ENCODE data around the gene SAC3D1. TPM values are rescaled to one million over a fixed set of nuclear protein-coding genes. Genes with fewer than 3 reads are reported as not detected.

Gene SAC3D1
- total RNA-seq, 1 donor from 2014 or later = 14.4 TPM

DNA sequence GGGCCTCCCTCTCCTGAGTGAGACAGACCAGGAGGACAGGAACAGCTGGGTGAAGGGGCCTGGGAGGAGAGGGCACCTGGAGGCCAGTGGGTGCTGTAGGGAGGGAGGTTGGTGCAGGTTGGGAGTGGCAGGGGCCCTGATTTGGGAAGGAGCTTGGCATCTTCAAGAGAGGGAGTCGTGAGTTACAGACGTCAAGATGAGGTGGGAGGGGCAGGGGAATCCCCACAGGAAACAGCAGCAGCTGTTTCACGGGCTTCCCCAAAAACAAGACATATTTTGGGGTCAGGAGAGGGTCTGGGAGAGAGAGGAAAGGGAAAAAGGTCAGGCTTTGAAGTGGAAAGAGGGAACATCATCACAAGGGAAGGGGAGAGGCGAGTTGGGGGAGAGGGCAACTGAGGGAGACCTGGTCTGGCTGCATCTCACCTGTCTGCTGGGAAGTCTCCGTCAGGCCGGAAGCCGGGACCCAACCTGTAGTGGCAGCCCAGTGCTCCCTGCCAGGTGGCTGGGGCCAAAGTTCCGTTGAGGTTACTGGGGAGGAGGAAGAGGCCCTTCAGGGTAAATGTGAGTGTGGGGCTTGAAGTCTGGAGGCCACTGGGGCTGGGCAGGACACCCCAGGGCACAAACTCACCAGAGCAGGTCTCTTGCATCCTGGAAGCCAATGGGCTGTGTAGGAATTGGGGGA lies 13.0 kb downstream of the SAC3D1 start:
- peaks cover 2% of the 10 kb centered on the region for H3K9me3 Mint-ChIP-seq (ENCODE audit: unreplicated experiment)
- TF ChIP-seq, protein P1, sequence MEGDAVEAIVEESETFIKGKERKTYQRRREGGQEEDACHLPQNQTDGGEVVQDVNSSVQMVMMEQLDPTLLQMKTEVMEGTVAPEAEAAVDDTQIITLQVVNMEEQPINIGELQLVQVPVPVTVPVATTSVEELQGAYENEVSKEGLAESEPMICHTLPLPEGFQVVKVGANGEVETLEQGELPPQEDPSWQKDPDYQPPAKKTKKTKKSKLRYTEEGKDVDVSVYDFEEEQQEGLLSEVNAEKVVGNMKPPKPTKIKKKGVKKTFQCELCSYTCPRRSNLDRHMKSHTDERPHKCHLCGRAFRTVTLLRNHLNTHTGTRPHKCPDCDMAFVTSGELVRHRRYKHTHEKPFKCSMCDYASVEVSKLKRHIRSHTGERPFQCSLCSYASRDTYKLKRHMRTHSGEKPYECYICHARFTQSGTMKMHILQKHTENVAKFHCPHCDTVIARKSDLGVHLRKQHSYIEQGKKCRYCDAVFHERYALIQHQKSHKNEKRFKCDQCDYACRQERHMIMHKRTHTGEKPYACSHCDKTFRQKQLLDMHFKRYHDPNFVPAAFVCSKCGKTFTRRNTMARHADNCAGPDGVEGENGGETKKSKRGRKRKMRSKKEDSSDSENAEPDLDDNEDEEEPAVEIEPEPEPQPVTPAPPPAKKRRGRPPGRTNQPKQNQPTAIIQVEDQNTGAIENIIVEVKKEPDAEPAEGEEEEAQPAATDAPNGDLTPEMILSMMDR (IDR thresholded peaks at IDR 0.05; ENCODE audit: partially characterized antibody, unreplicated experiment) = no peak
- peaks cover 3% of the 10 kb centered on the region for H3K27me3 Mint-ChIP-seq (ENCODE audit: unreplicated experiment)
- H3K4me3 Mint-ChIP-seq (ENCODE audit: unreplicated experiment) = no peak overlapping the region
- no peak overlapping the region for H3K27ac Mint-ChIP-seq (ENCODE audit: unreplicated experiment)
- no peaks in the 10 kb centered on the region for H3K4me1 Mint-ChIP-seq (ENCODE audit: low read depth, unreplicated experiment)
- DNase-seq = no peak
- H3K36me3 Mint-ChIP-seq (ENCODE audit: unreplicated experiment) = no peaks in the 10 kb centered on the region

DNA sequence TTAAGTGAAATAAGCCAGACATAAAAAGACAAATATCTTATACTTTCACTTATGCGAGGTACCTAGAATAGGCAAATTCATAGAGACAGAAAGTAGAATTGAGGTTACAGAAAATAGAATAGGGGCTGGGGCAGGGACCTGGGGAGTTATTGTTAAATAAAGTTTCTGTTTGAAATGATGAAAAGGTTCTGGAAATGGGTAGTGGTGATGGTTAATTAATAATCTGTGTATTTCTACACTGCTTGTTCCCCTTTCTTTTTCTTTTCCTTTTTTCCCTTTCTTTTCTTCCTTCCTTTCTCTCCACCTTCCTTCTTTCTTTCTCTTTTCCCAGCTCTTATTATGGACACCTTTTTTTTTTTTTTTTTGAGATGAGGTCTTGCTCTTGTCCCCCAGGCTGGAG lies 14.5 kb downstream of the SAC3D1 start:
- H3K36me3 Mint-ChIP-seq (ENCODE audit: unreplicated experiment) = no peaks in the 10 kb centered on the region
- TF ChIP-seq, protein P1 (IDR thresholded peaks at IDR 0.05; ENCODE audit: partially characterized antibody, unreplicated experiment) = no peak
- no peak overlapping the region for H3K27ac Mint-ChIP-seq (ENCODE audit: unreplicated experiment)
- H3K4me1 Mint-ChIP-seq (ENCODE audit: low read depth, unreplicated experiment) = no peaks in the 10 kb centered on the region
- peaks cover 2% of the 10 kb centered on the region for H3K9me3 Mint-ChIP-seq (ENCODE audit: unreplicated experiment)
- H3K4me3 Mint-ChIP-seq (ENCODE audit: unreplicated experiment) = no peak overlapping the region
- no peak for DNase-seq
- peaks cover 7% of the 10 kb centered on the region for H3K27me3 Mint-ChIP-seq (ENCODE audit: unreplicated experiment)

DNA sequence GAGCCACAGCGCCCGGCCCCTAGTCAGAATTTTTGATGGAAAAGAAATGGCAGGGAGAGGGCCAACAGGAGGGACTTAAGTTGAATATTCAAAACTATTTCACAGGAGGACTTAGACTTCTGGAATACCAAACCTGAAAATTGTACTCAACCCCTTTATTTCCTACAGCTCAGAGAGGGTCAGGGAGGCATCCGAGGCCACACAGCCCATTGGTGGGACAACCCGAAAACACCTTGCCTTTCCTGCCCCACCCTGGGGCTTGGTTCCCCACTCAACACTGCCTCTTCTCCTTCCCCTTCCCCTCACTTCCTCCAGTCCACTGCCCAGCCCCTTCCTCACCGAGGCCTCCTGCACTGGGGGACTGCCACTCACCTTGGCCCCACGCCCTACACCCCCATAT lies 16.0 kb downstream of the SAC3D1 start:
- Mint-ChIP-seq H3K27ac (ENCODE audit: unreplicated experiment) (no peak overlapping the region), H3K4me1 (ENCODE audit: low read depth, unreplicated experiment) (no peaks in the 10 kb centered on the region), H3K27me3 (ENCODE audit: unreplicated experiment) (peaks cover 7% of the 10 kb centered on the region)

DNA sequence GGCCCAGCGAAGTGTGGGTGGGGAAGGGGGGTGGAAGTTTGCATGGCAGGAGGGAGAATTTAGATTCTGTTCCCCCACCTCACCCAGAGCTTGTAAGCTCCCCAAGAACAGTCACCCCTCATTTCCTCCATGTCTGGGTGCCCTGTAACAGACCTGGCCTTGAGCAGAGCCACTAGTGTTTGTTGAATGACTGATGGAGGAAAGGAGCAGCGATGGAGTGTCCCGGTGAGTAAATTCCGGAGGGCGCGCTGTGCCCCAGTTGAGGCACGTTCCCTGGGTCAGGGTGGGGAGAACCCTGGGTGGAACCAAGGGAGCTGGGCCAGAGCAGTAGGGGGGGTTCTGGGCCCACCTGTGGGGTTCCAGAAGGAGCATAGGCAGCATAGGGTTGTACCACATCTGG lies 16.5 kb downstream of the SAC3D1 start:
- H3K27ac Mint-ChIP-seq (ENCODE audit: unreplicated experiment) = no peak overlapping the region
- peaks cover 2% of the 10 kb centered on the region for H3K9me3 Mint-ChIP-seq (ENCODE audit: unreplicated experiment)
- H3K36me3 Mint-ChIP-seq (ENCODE audit: unreplicated experiment) = no peaks in the 10 kb centered on the region
- no peak overlapping the region for H3K4me3 Mint-ChIP-seq (ENCODE audit: unreplicated experiment)
- peaks cover 7% of the 10 kb centered on the region for H3K27me3 Mint-ChIP-seq (ENCODE audit: unreplicated experiment)
- TF ChIP-seq, protein P1 (IDR thresholded peaks at IDR 0.05; ENCODE audit: partially characterized antibody, unreplicated experiment) = no peak
- no peaks in the 10 kb centered on the region for H3K4me1 Mint-ChIP-seq (ENCODE audit: low read depth, unreplicated experiment)
- DNase-seq = no peak

More for the DNA sequence above, 16.0 kb downstream of the SAC3D1 start:
- no peak overlapping the region for H3K4me3 Mint-ChIP-seq (ENCODE audit: unreplicated experiment)
- no peaks in the 10 kb centered on the region for H3K36me3 Mint-ChIP-seq (ENCODE audit: unreplicated experiment)
- TF ChIP-seq, protein P1 (IDR thresholded peaks at IDR 0.05; ENCODE audit: partially characterized antibody, unreplicated experiment) = no peak
- no peak for DNase-seq
- peaks cover 2% of the 10 kb centered on the region for H3K9me3 Mint-ChIP-seq (ENCODE audit: unreplicated experiment)

DNA sequence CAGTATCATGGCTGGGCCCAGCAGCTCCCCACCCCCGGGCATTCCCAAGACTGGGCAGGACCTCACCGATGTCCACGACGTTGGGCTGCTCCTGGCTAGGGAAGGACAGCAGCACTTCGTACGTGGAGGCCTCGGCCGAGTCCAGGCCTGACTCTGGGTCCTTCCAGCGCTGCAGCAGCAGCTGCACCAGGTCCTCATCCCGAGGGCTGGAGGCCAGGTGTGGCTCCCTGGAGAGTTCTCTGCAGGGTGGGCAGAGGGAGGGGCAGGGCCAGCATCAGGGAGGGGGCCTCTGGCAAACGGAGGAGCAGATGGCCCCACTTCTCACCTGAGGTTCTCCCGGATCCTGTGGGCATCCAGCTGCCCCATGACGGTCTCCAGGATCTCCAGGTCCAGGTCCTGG lies 17.0 kb downstream of the SAC3D1 start:
- Mint-ChIP-seq H3K9me3 (ENCODE audit: unreplicated experiment) (no peaks in the 10 kb centered on the region), H3K4me3 (ENCODE audit: unreplicated experiment) (no peak overlapping the region), H3K27ac (ENCODE audit: unreplicated experiment) (no peak overlapping the region), H3K4me1 (ENCODE audit: low read depth, unreplicated experiment) (no peaks in the 10 kb centered on the region), H3K27me3 (ENCODE audit: unreplicated experiment) (peaks cover 7% of the 10 kb centered on the region), H3K36me3 (ENCODE audit: unreplicated experiment) (no peaks in the 10 kb centered on the region)
- no peak for DNase-seq
- TF ChIP-seq, protein P1 (IDR thresholded peaks at IDR 0.05; ENCODE audit: partially characterized antibody, unreplicated experiment) = no peak

Data from glutamatergic neuron (in vitro differentiated cells).